Stimulated activated CD4-positive, alpha-beta T cell treated with anti-CD3 and anti-CD28 coated beads, Interleukin-2, amount 100 ng/mL, for 24 hours (primary cell): Measurements from ENCODE around the gene USP50.
"Not testable (repeated sequence)": the region's sequence is repeated elsewhere in the genome, so short reads cannot be mapped to it uniquely, and the experiment has no call there.

Experiments
- DNase-seq, 2 donors: peaks; one replicate each; pipeline ENCODE4 v3.0.0-alpha.2; 2020

USP50 gene

DNA sequence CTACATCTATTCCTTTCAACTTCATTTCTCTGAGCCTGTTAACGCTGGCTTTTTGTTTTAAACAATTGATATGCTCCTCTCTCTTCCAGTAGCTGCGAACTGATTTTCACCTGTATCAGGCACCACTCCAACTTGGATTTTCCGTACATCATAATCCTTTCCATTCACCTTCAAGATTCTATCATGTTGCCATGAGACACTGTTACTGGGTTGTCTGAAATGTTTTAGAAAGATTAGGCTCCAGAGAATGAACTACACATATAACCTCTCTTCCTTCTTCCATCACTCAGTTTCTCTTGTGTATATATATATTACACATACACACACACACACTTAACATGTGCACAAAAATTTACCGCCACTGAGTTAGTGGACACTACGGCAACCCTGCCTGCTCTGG, at the start of gene USP50:
Gene USP50 (minus strand): TSS at position 101 of the 400 bp plus-strand sequence. CDS start 141 bp downstream, outside the sequence.
- no peak for DNase-seq

DNA sequence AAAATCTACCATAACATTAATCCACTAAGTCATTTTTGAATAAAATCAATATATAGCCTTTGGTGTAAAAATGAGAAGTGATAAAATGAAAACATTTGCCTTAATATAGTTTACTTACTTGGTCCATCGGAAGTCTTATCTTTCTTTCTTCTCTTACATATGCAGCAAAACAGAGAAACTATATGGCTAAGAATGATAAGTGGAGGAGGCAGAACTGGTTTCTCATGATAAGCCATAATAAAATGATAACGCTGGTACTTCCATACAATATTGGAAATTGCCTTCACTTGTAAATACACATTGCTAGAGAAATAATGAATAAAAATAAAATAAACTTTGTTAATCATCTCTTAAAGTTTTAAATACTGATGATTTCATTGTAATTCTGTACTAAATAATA, 47.8 kb upstream of the USP50 start:
- no peak for DNase-seq

DNA sequence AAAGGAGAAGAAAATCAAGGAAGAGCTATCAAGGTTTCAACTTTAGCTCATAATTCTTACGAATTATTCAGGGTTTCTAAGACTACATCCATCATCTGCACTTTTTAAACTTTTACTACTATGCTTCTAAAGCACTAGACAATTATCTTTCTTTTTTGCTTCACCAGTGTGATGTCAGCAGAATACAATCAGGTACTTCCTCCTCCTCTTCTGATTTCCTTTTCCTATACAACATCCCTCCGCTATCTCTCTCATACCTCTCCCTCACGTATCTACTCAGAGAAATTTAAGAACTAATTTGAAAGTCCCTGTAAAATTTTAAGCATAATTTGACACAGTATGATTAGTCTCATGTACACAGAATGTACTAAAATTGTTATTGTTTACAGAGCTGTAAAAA, 47.3 kb upstream of the USP50 start:
- no peak for DNase-seq

DNA sequence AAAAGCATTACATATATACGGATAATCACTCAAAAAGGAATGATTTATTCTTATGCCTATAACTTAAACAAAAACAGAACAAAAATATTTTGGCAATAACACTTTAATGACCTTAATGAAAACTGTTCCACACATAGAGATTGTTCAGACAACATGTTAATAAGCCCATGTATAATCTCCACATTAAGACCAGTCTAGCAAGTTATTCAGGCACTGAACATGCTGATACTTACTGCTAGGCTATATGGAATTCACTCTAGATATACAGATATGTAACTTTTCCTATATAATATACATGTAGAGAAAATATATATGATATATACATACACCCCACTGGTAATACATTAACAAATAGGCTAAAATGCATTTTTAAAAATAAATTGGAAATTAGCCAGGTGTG, 43.8 kb upstream of the USP50 start:
- no peak for DNase-seq

DNA sequence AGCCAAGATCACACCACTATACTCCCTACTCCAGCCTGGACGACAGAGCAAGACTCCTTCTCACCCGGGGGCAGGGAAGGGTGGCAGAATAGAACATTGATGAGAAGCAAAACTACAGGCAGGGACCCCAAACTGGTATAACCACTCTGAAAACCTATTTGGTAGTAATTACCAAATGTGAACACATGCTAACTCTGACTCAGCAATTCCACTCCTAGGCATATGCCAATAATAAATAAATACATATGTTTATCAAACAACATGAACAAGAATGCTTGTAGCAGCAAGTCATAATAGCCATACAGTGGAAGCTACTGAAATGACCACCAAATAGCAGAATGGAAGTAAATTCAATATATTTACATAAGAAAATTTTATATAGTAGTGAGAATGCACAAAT, 31.0 kb upstream of the USP50 start:
- no peak for DNase-seq

DNA sequence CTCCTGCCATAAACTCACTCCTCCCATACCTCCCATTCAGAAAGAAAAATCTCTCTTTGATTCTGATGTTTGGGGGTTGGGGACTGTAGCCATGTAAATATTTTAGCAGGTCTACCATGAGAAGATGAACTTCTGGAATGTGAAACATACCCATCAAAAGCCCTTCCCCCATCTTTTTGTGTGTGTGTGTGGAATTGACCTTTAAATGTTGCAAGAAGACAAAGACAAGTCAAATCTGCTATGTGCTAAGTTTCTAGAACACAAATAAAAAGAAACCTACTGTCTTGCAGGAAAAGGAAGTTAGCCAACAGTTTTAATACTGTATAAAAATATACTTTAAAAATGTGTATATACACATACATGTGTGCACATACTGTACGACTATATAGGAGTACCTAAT, 29.7 kb upstream of the USP50 start:
- DNase-seq: no peak

DNA sequence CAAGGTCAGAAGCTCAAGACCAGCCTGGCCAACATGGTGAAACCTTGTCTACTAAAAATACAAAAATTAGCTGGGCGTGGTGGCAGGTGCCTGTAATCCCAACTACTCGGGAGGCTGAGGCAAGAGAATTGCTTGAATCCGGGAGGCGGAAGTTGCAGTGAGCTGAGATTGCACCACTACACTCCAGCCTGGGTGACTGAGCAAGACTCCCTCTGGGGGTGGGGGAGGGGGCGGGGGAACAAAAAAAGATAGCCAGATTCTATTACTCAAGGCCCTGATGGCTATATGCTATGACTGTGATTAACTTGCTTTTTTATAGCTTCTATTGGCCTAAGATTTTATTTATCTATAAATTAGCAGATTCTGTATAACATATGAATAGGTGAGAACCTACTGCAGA, 27.4 kb upstream of the USP50 start:
- not testable (repeated sequence) for DNase-seq

DNA sequence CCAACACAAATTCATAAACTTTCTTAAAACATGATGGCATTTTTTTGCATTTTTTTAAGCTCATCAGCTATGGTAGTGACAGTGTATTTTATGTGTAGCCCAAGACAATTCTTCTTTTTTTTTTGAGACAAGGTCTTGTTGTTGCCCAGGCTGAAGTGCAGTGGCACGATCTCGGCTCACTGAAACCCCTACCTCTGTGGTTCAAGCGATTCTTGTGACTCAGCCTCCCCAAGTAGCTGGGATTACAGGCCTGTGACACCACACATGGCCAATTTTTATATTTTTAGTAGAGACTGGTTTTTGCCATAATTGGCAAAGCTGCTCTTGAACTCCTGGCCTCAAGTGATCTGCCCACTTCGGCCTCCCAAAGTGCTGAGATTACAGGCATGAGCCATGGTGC, 17.3 kb upstream of the USP50 start:
- no peak for DNase-seq

DNA sequence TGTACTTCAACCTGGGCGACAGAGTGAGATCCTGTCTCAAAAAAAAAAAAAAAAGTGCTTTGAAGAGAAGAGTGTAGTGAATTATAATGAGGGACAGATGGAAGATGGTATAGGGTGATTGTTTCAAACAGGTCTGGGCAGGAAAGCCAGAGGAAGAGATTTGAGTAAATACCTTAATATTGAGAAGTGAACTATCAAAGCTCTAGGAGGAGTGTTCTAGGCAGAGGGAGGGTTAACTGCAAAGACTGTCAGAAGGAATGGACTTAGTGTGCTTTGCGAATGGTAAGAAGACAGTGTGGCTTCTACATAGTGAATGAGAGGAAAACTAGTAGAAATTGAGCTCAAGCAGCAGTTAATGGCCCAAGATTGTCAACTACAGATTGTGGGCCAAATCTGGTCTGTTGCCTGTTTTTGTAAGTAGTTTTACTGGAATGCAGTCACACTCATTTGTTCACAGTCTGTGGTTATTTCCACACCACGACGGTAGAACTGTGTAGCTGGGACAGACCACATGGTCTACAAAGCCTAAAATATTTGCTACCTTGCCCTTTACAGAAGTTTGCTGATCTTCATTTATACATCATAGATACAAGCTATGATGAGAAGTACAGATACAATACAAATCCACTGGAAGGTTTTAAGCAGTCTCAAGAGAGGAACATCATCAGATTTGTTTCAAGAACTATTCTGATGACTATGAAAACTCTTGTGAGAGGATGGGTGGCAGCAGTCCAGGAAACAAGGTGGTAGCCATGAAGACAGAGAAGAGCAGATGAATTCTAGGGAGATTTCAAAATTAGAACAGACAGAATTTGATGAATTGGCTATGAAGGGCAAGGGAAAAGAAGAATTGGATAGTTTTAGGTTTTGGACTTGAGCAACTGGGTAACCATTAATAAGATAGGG, 16.5 kb upstream of the USP50 start:
- DNase-seq: no peak

DNA sequence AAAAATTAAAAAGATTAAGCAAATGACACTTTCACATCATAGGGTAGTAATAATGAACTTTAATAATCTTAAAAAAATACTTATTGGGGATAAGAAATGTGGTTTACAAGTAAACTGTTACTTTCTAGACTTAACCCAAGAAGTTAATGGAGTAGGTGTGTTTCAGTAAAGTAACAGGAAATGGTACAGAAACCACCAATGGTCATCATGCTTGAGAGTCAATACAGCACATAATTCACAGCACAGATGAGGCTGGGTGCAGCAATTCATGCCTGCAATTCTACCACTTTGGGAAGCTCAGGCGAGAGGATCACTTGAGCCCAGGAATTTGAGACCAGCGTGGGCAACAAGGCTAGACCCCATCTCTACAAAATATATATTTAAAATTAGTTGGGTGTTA, 11.5 kb upstream of the USP50 start:
- DNase-seq: no peak

DNA sequence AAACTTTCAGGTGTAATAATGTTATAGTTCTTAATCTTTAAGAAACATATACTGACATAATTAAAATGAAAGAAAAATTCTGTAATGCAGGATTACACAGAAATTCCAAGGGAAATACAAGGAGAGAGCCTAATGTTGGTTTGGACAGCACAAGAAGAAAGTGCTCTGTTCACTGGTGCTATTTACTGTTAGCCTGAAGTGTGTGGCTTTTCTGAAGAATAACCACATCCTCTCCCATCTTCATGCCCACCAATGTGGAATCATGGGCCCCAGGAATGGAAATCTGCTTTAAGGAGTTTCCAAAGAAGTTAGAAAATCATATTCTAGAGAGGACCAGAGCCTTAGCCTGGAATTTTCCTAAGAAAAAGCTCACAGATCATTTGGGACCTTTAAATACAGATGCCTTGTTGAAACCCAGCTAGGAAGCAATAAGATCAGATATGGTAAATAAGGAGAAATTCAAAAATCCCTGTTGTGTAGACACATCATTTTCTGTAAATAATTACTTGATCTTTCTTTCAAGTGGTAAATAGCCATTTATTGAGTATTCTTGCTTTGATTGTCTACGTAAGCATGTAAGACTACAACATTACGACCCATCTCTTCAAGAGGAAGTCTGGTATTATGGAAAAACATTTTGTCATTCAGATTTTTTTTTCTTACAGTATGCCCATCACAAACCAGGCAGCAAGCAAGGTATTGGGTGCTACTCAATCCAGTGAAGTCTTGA, 10.3 kb upstream of the USP50 start:
- no peak for DNase-seq

DNA sequence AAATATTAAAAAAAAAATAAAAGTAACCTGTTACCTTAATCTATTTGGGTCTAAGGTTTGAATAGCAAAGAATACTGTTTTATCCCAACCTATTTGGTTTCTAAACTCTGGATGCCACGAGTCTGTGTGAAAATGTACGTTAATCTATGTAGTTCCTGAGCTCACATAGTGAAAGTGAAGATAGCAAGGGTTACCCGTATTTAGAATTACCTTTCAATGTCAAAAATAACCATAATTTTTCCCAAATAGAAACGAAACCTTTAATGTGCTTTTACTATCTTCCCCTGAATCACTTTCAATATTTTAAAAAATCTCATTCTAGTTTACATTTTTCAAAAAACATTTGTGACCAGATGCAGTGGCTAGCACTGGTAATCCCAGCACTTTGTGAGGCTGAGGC, 5.8 kb upstream of the USP50 start:
- DNase-seq: no peak

DNA sequence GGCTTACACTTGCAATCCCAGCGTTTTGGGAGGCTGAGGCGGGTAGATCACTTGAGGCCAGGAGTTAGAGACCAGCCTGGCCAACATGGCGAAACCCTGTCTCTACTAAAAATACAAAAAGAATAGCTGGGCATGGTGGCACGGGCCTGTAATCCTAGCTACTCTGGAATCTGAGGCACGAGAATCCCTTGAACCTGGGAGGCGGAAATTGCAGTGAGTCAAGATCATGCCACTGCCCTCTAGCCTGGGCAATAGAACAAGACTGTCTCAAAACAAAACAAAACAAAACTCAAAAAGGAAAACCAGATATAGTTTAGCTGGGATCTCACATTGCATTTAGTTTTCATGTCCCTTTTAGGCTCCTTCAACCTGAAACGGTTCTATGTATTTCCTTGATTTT, 2.9 kb upstream of the USP50 start:
- no peak for DNase-seq

DNA sequence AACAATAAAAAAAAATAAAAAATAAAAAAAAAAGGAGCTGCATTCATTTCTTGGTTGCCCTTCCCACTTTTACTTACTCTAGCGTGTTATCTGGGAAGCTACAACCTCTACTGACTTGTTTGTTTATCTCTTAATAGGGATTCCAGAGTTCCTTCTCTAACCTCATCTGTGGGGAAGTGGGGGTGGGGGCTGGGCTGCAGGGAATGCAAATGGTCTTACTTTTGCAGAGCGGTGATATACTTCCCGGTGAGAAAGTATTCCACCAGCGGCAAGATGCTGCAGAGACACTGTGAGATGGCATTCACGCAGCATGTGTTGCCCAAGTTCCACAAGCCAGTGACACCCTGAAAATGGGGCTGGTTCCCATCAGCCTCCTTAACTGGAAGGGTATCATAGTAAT, 2.1 kb downstream of the USP50 start:
- no peak for DNase-seq

DNA sequence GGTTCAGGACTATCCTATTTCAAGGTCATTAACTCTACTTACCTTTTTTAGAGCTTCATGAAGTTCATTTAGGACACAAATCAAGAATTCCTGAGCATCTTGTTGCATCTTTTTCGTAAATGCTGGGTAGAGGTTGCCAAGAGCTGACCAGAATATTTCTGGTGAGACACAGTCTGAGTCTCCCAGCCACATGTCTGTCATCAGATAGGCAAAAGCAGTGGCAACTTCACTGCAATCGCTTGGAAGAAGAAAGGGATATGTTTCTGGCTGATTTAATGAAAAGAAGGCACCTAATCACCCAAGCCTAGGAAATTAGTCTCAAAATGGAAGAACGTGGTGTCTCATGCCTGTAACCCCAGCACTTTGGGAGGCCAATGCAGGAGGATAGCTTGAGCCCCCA, 2.9 kb downstream of the USP50 start:
- DNase-seq: no peak

DNA sequence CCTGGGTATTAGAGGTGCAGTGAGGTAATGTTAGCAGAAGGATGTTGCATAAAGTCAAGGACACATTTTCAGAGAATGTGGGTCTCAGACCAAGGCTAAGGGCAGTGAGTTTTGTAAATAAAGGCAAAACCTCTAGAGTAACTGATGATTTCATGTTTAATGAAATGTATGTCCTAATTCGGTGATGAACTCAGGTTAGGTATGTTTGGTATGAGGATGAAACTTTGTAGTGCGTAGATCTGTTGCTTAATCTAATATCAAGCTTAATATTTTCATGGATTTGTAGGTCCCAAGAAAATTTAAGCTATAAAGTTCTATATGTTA, 3.6 kb downstream of the USP50 start:
- no peak for DNase-seq

DNA sequence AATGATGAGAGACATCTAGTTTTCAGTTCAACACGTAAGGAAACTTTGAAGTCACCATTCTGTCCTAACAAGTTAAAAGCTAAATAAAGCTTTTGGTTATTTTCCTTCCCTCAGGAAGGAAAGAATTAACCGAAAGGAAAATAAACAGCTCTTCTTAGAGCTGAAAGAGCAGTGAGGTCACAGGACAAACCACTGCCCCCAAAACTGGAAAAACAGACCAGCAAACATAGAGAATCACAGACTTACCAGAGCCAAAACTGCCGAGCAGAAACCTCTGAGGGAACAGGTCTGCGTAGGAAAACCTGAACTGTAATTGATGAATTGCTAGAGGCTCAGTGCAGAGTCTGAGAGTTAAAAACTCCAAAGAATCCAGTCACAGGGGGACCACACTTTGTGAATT, 14.7 kb downstream of the USP50 start:
- no peak for DNase-seq

DNA sequence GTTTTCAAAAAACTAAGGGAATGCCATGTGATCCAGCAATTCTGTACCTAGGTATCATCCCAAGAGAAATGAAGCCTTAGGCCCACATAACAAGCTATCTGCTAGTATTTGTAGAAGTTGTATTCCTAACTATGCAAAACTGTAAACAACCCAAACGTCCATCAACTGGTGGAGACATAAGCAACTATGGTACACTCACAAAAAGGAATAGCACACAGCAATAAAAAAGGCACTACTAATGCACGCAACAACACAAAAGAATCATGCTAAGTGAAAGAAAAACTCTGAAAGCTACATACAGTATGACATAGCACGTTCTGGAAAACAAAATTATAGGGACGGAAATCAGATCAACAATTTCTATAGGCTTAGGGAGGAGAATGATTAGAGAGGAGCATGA, 15.3 kb downstream of the USP50 start:
- no peak for DNase-seq

DNA sequence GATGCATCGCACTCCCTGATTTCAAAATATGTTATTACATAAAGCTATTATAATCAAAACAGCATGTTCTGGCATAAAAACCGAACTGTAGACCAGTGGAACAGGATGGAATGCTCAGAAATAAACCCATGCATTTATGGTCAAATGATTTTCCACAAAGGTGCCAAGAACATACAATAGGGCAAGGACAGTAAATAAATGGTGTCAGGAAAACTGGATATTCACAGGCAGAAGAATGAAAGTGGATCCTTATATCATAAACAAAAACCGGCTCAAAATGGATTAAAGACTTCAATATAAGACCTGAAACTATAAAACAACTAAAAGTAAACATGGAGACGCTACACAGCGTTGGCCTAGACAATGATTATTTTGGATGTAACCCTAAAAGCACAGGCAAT, 22.6 kb downstream of the USP50 start:
- DNase-seq: no peak

DNA sequence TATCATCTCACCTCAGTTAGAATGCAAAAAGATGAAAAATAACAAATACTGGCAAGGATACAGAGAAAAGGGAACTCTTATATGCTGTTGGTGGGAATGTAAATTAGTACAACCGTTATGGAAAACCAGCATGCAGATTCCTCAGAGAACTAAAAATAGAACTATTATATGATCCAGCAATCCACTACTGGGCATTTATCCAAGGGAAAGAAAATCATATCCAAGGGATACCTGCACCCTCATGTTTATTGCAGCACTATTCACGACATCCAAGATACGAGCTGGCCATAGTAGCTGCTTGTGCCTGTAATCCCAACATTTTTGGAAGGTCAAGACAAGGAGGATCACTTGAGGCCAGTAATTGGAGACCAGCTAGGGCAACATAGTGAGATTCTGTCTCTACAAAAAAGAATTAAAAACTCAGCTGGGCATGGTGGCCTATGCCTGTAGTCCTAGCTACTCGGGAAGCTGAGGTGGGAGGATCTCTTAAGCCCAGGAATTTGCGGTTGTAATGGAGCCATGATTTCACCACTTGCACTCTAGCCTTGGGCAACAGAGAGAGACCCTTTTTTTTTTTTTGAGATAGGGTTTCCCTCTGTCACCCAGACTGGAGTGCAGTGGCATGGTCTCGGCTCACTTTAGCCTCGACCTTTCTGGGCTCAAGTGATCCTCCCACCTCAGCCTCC, 26.6 kb downstream of the USP50 start:
- no peak for DNase-seq

DNA sequence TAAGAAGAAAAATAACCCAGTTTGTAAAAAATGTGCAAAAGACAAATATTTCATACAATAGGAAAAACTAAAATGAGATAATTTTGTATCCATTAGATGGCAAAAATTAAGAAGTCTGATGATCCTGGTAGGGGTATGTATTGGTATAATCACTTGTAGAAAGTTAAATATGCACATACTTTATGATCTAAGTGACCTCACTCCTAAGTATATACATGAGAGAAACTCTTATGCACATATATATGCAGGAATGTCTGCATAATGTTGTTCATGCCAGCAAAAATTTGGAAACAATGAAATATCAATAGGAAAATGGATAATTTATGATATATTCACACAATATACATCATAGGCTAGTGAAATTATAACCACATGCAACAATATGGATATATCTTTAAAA, 33.5 kb downstream of the USP50 start:
- DNase-seq: no peak

DNA sequence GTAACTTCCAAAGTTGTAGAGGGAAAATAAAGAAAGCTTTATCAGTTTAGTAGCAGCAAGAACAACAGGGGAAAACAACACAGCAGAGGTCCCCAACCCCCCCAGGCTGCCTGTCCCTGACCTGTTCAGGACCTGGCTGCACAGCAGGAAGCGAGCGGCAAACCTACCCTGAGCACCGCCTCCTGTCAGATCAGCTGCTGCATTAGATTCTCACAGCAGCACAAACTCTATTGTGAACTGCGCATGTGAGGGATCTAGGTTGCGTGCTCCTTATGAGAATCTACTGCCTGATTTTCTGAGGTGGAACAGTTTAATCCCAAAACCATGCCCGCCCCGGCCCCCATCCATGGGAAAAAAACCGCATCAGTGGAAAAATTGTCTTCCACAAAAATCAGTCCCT, 40.3 kb downstream of the USP50 start:
- no peak for DNase-seq

DNA sequence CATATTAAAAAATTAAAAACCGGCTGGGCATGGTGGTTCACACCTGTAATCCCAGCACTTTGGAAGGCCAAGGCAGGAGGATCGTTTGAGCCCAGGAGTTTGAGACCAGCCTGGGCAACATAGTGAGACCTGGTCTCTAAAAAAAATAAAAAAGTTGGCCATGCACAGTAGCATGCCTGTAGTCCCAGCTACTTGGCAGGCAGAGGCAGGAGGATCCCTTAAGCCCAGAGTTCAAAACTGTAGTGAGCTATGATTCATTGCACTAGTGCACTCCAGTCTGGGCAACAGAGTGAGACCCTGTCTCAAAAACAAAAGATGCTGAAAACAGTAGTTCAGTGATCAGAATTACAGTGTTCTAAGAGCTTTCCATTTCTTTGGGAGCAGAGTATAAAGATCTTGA, 40.8 kb downstream of the USP50 start:
- DNase-seq: not testable (repeated sequence)

DNA sequence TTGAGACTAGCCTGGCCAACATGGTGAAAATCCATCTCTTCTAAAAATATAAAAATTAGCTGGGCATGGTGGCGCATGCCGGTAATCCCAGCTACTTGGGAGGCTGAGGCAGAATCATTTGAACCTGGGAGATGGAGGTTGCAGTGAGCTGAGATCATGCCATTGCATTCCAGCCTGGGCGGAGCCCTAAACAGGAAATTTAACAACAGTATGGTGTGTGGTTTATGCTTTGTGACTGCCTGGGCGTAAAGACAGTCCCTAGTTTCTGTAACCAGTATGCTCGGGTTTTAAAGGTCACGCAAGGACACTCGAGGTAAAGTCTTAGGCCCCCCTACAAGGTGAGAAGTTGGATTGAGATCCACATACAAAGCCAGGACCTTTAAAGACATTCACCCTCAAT, 43.3 kb downstream of the USP50 start:
- no peak for DNase-seq
